Activated CD8-positive, alpha-beta memory T cell treated with anti-CD3 and anti-CD28 coated beads for 1 hour (primary cell): ENCODE results near the gene OMG.
"Not testable (repeated sequence)": the region's sequence is repeated elsewhere in the genome, so short reads cannot be mapped to it uniquely, and the experiment has no call there.

ENCODE experiments used
- DNase-seq, 2 donors: peaks; one replicate each; pipeline ENCODE4 v3.0.0-alpha.2; 2020; ENCODE audit warnings: low read depth in 1 of 2; ENCODE audit errors: extremely low read depth in 1 of 2

Gene OMG

GRCh38 chr17:31297090-31297489, at the start of gene OMG:
TSS of gene OMG (minus strand) at chr17:31297239. CDS start at chr17:31296331, 908 bp downstream.
- no peak for DNase-seq

GRCh38 chr17:31345191-31345747, 48.2 kb upstream of the OMG start:
- DNase-seq, result not testable (repeated sequence)

- no peak for DNase-seq
Observed at GRCh38 chr17:31339906-31340661, 43.0 kb upstream of the OMG start.

GRCh38 chr17:31329221-31329620, 32.2 kb upstream of the OMG start:
- no peak for DNase-seq

- no peak for DNase-seq
Observed at GRCh38 chr17:31328160-31328535, 31.1 kb upstream of the OMG start.

GRCh38 chr17:31327534-31328159, 30.6 kb upstream of the OMG start:
- no peak for DNase-seq

- no peak for DNase-seq
Observed at GRCh38 chr17:31323551-31323950, 26.5 kb upstream of the OMG start.

- no peak for DNase-seq
Observed at GRCh38 chr17:31321966-31322365, 24.9 kb upstream of the OMG start.

GRCh38 chr17:31321481-31321880, 24.4 kb upstream of the OMG start, which contains the start of gene EVI2A:
TSS of gene EVI2A (minus strand) at chr17:31321622. CDS start at chr17:31319013, 2,609 bp downstream.
- DNase-seq, result peak; percentile 51 to 62

- DNase-seq, result no peak
Observed at GRCh38 chr17:31320791-31321190, 23.8 kb upstream of the OMG start.

- no peak for DNase-seq
Observed at GRCh38 chr17:31320241-31320640, 23.2 kb upstream of the OMG start.

GRCh38 chr17:31318851-31319661, 22.0 kb upstream of the OMG start:
- DNase-seq, result no peak

- peak; percentile 30 to 38 for DNase-seq
Observed at GRCh38 chr17:31318298-31318801, 21.3 kb upstream of the OMG start.

- no peak for DNase-seq
Observed at GRCh38 chr17:31314782-31315100, 17.7 kb upstream of the OMG start.

GRCh38 chr17:31313982-31314781, 17.1 kb upstream of the OMG start, which contains the start of gene EVI2B:
TSS of gene EVI2B (minus strand) at chr17:31314054. CDS start at chr17:31305609, 8,445 bp downstream.
- no peak for DNase-seq

- DNase-seq, result not testable (repeated sequence)
Observed at GRCh38 chr17:31312223-31312622, 15.2 kb upstream of the OMG start.

GRCh38 chr17:31311526-31311925, 14.5 kb upstream of the OMG start:
- DNase-seq, result no peak

- no peak for DNase-seq
Observed at GRCh38 chr17:31310886-31311285, 13.8 kb upstream of the OMG start.

GRCh38 chr17:31310260-31310659, 13.2 kb upstream of the OMG start:
- DNase-seq, result peak in 1 of 2 donors; percentile 38

GRCh38 chr17:31309556-31309955, 12.5 kb upstream of the OMG start:
- DNase-seq, result no peak
